H9 (cell line): ENCODE measurements around the gene RIPK4. TPM values are rescaled to one million over a fixed set of nuclear protein-coding genes. Genes with fewer than 3 reads are reported as not detected.

ENCODE experiments used
- DNase-seq: peaks from one replicate; pipeline ENCODE4 v3.0.0-alpha.2; 2017
- H2AFZ ChIP-seq: one replicate; pipeline ENCODE4 v1.6.1; 2013; ENCODE audit warnings: mild to moderate bottlenecking, low read length, control low read depth, moderate library complexity
- H2AK5ac ChIP-seq: 2 replicates; pipeline ENCODE4 v1.6.1; 2013; ENCODE audit warnings: low read length, control low read depth, mixed read lengths; ENCODE audit not compliant: insufficient read length
- H2BK120ac ChIP-seq: one replicate; pipeline ENCODE4 v1.6.1; 2013; ENCODE audit warnings: low read depth, mild to moderate bottlenecking, low read length, control low read depth, inconsistent platforms; ENCODE audit not compliant: poor library complexity, severe bottlenecking
- H2BK12ac ChIP-seq: 2 replicates; pipeline ENCODE4 v1.6.1; 2013; ENCODE audit warnings: low read length, control low read depth, mixed read lengths, low read depth; ENCODE audit not compliant: insufficient read length
- H2BK15ac ChIP-seq: 2 replicates; pipeline ENCODE4 v1.6.1; 2013; ENCODE audit warnings: low read depth, low read length, control low read depth
- H2BK20ac ChIP-seq: one replicate; pipeline ENCODE4 v1.6.1; 2013; ENCODE audit warnings: low read depth, mild to moderate bottlenecking, low read length, control low read depth, inconsistent platforms; ENCODE audit not compliant: poor library complexity, severe bottlenecking
- H2BK5ac ChIP-seq: 2 replicates; pipeline ENCODE4 v1.6.1; 2013; ENCODE audit warnings: low read length, control low read depth, mixed read lengths; ENCODE audit not compliant: insufficient read length
- H3K14ac ChIP-seq: 2 replicates; pipeline ENCODE4 v1.6.1; 2013; ENCODE audit warnings: low read length, control low read depth; ENCODE audit not compliant: insufficient read depth
- H3K18ac ChIP-seq: 2 replicates; pipeline ENCODE4 v1.6.1; 2013; ENCODE audit warnings: low read depth, mild to moderate bottlenecking, mixed read lengths, low read length, control low read depth; ENCODE audit not compliant: insufficient read length
- H3K23ac ChIP-seq: 2 replicates; pipeline ENCODE4 v1.6.1; 2013; ENCODE audit warnings: low read length, control low read depth, mixed read lengths, low read depth; ENCODE audit not compliant: insufficient read length
- H3K23me2 ChIP-seq: 2 replicates; pipeline ENCODE4 v1.6.1; 2013; ENCODE audit warnings: low read depth, mild to moderate bottlenecking, mixed read lengths, low read length, control low read depth; ENCODE audit not compliant: insufficient read length, poor library complexity, severe bottlenecking
- H3K27ac ChIP-seq: 2 replicates; pipeline ENCODE4 v1.5.1; 2013; ENCODE audit warnings: low read length, control low read depth, mixed read lengths, low read depth; ENCODE audit not compliant: insufficient read length
- H3K27me3 ChIP-seq: 2 replicates; pipeline ENCODE4 v1.6.1; 2013; ENCODE audit warnings: low read length, control low read depth, inconsistent platforms; ENCODE audit not compliant: insufficient read depth
- H3K4ac ChIP-seq: 2 replicates; pipeline ENCODE4 v1.6.1; 2013; ENCODE audit warnings: low read depth, mild to moderate bottlenecking, control low read depth, inconsistent platforms, low read length, moderate library complexity
- H3K4me1 ChIP-seq: 2 replicates; pipeline ENCODE4 v1.6.1; 2013; ENCODE audit warnings: low read length, control low read depth, inconsistent platforms; ENCODE audit not compliant: insufficient read depth
- H3K4me2 ChIP-seq: 2 replicates; pipeline ENCODE4 v1.6.1; 2013; ENCODE audit warnings: low read length, control low read depth, mixed read lengths; ENCODE audit not compliant: insufficient read length, insufficient read depth
- H3K56ac ChIP-seq: 2 replicates; pipeline ENCODE4 v1.6.1; 2013; ENCODE audit warnings: low read depth, mild to moderate bottlenecking, mixed read lengths, low read length, control low read depth; ENCODE audit not compliant: insufficient read length
- H3K79me1 ChIP-seq: 2 replicates; pipeline ENCODE4 v1.6.1; 2013; ENCODE audit warnings: low read depth, mild to moderate bottlenecking, moderate library complexity, low read length, control low read depth, inconsistent platforms; ENCODE audit not compliant: insufficient read depth, poor library complexity, severe bottlenecking
- H3K79me2 ChIP-seq: 2 replicates; pipeline ENCODE4 v1.6.1; 2013; ENCODE audit warnings: low read length, control low read depth, inconsistent platforms; ENCODE audit not compliant: insufficient read depth
- H3K9ac ChIP-seq: 2 replicates; pipeline ENCODE4 v1.6.1; 2013; ENCODE audit warnings: low read length, control low read depth, mixed read lengths; ENCODE audit not compliant: insufficient read length; ENCODE audit errors: extremely low read depth
- H3K9me3 ChIP-seq: one replicate; pipeline ENCODE4 v1.6.1; 2013; ENCODE audit warnings: low read depth, low read length, inconsistent platforms; ENCODE audit not compliant: control insufficient read depth
- H3T11ph ChIP-seq: one replicate; pipeline ENCODE4 v1.6.1; 2013; ENCODE audit warnings: mild to moderate bottlenecking, low read length, control low read depth, inconsistent platforms
- H4K20me1 ChIP-seq: one replicate; pipeline ENCODE4 v1.6.1; 2013; ENCODE audit not compliant: control insufficient read depth, insufficient read length, insufficient read depth
- H4K5ac ChIP-seq: 2 replicates; pipeline ENCODE4 v1.6.1; 2013; ENCODE audit warnings: low read depth, mild to moderate bottlenecking, mixed read lengths, low read length, control low read depth; ENCODE audit not compliant: insufficient read length
- H4K8ac ChIP-seq: replicated peaks from 2 replicates; pipeline ENCODE4 v1.6.1; 2013; ENCODE audit warnings: low read length, control low read depth, mixed read lengths, low read depth; ENCODE audit not compliant: insufficient read length
- H4K91ac ChIP-seq: 2 replicates; pipeline ENCODE4 v1.6.1; 2013; ENCODE audit warnings: low read depth, mild to moderate bottlenecking, moderate library complexity, mixed read lengths, low read length, control low read depth; ENCODE audit not compliant: insufficient read length
- H3K27ac Mint-ChIP-seq, 3 experiments: 2 replicates in 2 of 3; 3 replicates in 1 of 3; pipeline ENCODE4 v1.8.0; 2020 to 2021; ENCODE audit warnings: mixed read lengths in 3 of 3, mild to moderate bottlenecking in 1 of 3, moderate library complexity in 1 of 3
- H3K27me3 Mint-ChIP-seq: 2 replicates; pipeline ENCODE4 v1.8.0; 2021; ENCODE audit warnings: low read depth, mild to moderate bottlenecking, moderate library complexity, mixed read lengths
- H3K36me3 Mint-ChIP-seq, 3 experiments: 2 replicates in 2 of 3; 3 replicates in 1 of 3; pipeline ENCODE4 v1.8.0; 2020 to 2021; ENCODE audit warnings: low read depth in 3 of 3, mixed read lengths in 3 of 3; ENCODE audit not compliant: insufficient read depth in 1 of 3
- H3K4me1 Mint-ChIP-seq, 2 experiments: 2 replicates each; pipeline ENCODE4 v1.8.0; 2020; ENCODE audit warnings: mixed read lengths in 2 of 2
- H3K4me3 Mint-ChIP-seq, 2 experiments: 2 replicates in 1 of 2; 3 replicates in 1 of 2; pipeline ENCODE4 v1.8.0; 2020 to 2021; ENCODE audit warnings: mild to moderate bottlenecking in 2 of 2, mixed read lengths in 2 of 2, moderate library complexity in 1 of 2
- H3K9me3 Mint-ChIP-seq, 2 experiments: 2 replicates in 1 of 2; 3 replicates in 1 of 2; pipeline ENCODE4 v1.8.0; 2020; ENCODE audit warnings: mild to moderate bottlenecking in 2 of 2, mixed read lengths in 2 of 2, moderate library complexity in 1 of 2
- WGBS: extraction: QIAGEN DNeasy Blood & Tissue Kit; methylation state at CpG from one replicate; pipeline ENCODE4 v1.1.7; 2013; ENCODE audit warnings: missing lambda C conversion rate, low lambda C conversion rate, mixed read lengths; ENCODE audit not compliant: insufficient read length; ENCODE audit errors: extremely low coverage; 5-methylcytosine and 5-hydroxymethylcytosine counted together
- total RNA-seq: library from RNA; stranded (reverse); gene quantifications from 2 replicates; pipeline ENCODE4 v1.2.1, GENCODE V29; 2021
- TF ChIP-seq, protein P1 (sequence below): fragments of 200-600 bp; sonication (generic); conservative IDR thresholded peaks from 3 replicates; pipeline ENCODE4 v1.8.0; 2021; ENCODE audit warnings: antibody characterized with exemption, mild to moderate bottlenecking

RIPK4 gene
- total RNA-seq, 1 experiment from 2014 or later = 2.9 TPM

DNA sequence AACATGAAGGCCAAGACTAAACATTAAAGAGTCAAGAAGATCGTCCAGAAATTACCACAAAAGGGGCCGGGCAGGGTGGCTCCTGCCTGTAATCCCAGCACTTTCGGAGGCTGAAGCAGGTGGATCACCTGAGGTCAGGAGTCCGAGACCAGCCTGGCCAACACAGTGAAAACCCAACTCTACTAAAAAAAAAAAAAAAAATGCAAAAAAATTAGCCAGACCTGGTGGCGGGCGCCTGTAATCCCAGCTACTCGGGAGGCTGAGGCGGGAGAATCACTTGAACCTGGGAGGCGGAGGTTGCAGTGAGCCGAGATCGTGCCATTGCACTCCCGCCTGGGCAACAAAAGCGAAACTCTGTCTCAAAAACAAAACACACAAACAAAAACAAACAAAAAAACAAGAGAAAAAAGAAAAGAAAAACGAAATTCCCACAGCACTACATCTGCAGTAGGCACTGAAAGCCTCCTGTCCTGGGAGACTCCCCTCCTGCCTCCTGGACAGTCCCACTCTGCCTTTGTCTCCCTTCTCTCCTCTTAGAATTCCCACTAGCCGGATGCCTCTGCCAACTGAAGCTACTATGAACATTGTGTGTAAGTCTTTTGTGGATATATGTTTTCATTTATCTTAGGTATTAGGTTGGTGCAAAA, 17.7 kb upstream of the RIPK4 start:
- no peak overlapping the region for H3K4ac ChIP-seq
- no peak overlapping the region for H2BK120ac ChIP-seq
- H4K5ac ChIP-seq = no peak overlapping the region
- no peak overlapping the region for H2BK15ac ChIP-seq
- TF ChIP-seq, protein P1, sequence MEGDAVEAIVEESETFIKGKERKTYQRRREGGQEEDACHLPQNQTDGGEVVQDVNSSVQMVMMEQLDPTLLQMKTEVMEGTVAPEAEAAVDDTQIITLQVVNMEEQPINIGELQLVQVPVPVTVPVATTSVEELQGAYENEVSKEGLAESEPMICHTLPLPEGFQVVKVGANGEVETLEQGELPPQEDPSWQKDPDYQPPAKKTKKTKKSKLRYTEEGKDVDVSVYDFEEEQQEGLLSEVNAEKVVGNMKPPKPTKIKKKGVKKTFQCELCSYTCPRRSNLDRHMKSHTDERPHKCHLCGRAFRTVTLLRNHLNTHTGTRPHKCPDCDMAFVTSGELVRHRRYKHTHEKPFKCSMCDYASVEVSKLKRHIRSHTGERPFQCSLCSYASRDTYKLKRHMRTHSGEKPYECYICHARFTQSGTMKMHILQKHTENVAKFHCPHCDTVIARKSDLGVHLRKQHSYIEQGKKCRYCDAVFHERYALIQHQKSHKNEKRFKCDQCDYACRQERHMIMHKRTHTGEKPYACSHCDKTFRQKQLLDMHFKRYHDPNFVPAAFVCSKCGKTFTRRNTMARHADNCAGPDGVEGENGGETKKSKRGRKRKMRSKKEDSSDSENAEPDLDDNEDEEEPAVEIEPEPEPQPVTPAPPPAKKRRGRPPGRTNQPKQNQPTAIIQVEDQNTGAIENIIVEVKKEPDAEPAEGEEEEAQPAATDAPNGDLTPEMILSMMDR = no peak
- no peak overlapping the region for H3K18ac ChIP-seq
- no peak overlapping the region for H4K8ac ChIP-seq
- Mint-ChIP-seq H3K27ac (no peak overlapping the region), H3K27me3 (peaks cover 7% of the 10 kb centered on the region), H3K36me3 (no peaks in the 10 kb centered on the region), H3K4me3 (no peak overlapping the region), H3K9me3 (no peaks in the 10 kb centered on the region; a peak in 1 of 5 replicates), H3K4me1 (peaks cover 2% of the 10 kb centered on the region in 2 experiments)
- no peak overlapping the region for H3K56ac ChIP-seq
- H2BK12ac ChIP-seq = no peak overlapping the region
- H2BK5ac ChIP-seq = no peak overlapping the region
- H3T11ph ChIP-seq = no peak overlapping the region
- WGBS = no CpG with 5 or more reads among the region's 15 CpGs
- no peaks in the 10 kb centered on the region for H3K9me3 ChIP-seq
- no peaks in the 10 kb centered on the region for H3K79me2 ChIP-seq
- no peak overlapping the region for H3K27ac ChIP-seq
- no peak for DNase-seq
- H3K23me2 ChIP-seq = no peaks in the 10 kb centered on the region
- no peaks in the 10 kb centered on the region for H3K79me1 ChIP-seq
- no peaks in the 10 kb centered on the region for H3K4me1 ChIP-seq
- no peak overlapping the region for H3K9ac ChIP-seq
- H4K20me1 ChIP-seq = no peaks in the 10 kb centered on the region
- H3K27me3 ChIP-seq = no peaks in the 10 kb centered on the region
- H3K14ac ChIP-seq = no peak overlapping the region
- no peak overlapping the region for H2BK20ac ChIP-seq
- H2AK5ac ChIP-seq = no peak overlapping the region
- H3K23ac ChIP-seq = no peak overlapping the region
- H4K91ac ChIP-seq = no peak overlapping the region
- H2AFZ ChIP-seq = no peak overlapping the region
- H3K4me2 ChIP-seq = no peak overlapping the region
